ENCODE results near the gene PPARA. TPM values are rescaled to one million over a fixed set of nuclear protein-coding genes. Genes with fewer than 3 reads are reported as not detected.
"Not testable (repeated sequence)": the region's sequence is repeated elsewhere in the genome, so short reads cannot be mapped to it uniquely, and the experiment has no call there.

The PPARA gene
- total RNA-seq, 4 donors from 2014 or later: 18.7 to 53.8 (median 32.0) TPM

DNA sequence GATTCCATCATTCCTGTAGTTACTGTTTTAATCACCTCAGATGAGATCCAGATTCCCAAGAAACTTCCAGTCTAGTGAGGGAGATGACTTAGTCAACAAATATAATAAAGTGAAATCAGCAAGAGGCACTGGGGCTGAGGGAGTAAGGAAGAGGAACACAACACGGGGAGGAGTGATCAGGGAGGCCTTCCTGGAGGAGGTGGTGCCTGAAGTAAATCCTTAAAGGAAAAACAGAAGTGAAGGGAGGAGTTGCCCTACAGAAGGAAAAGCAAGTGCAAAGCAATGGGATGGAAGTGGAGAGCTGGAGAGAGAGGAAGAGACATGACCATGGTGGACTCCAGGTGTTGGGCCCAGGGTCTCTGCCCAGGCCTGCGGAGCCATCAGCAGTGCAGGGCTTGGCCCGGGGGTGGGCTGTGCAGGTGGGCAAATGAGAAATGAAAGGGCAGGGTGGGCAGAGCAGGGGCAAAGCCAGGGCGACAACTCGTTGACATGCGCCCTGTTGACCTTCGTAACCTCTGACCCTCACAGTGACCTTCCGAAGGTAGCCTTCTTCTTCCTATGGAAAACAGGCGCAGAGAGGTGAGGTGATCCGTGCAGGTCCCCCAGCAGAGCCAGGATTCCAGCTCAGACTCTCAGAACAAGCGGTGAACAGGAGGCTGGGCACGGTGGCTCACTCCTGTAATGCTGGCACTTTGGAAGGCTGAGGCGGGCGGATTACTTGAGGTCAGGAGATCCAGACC, 12.1 kb upstream of the PPARA start:
- H3K9me3 ChIP-seq: no peaks in the 10 kb centered on the region
- WGBS: 89% methylated on average over 14 of the region's 14 CpGs
- no peak overlapping the region for H3K27ac ChIP-seq
- no peaks in the 10 kb centered on the region for H3K36me3 ChIP-seq
- peaks cover 10% of the 10 kb centered on the region for H3K4me1 ChIP-seq
- TF ChIP-seq POLR2A (IDR thresholded peaks at IDR 0.05) (no peak), POLR2AphosphoS5 (IDR thresholded peaks at IDR 0.05) (no peak), EP300 (IDR thresholded peaks at IDR 0.05) (no peak)
- TF ChIP-seq, protein P1, sequence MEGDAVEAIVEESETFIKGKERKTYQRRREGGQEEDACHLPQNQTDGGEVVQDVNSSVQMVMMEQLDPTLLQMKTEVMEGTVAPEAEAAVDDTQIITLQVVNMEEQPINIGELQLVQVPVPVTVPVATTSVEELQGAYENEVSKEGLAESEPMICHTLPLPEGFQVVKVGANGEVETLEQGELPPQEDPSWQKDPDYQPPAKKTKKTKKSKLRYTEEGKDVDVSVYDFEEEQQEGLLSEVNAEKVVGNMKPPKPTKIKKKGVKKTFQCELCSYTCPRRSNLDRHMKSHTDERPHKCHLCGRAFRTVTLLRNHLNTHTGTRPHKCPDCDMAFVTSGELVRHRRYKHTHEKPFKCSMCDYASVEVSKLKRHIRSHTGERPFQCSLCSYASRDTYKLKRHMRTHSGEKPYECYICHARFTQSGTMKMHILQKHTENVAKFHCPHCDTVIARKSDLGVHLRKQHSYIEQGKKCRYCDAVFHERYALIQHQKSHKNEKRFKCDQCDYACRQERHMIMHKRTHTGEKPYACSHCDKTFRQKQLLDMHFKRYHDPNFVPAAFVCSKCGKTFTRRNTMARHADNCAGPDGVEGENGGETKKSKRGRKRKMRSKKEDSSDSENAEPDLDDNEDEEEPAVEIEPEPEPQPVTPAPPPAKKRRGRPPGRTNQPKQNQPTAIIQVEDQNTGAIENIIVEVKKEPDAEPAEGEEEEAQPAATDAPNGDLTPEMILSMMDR (IDR thresholded peaks at IDR 0.05): no peak
- H3K4me3 ChIP-seq: no peak overlapping the region
- no peaks in the 10 kb centered on the region for H3K27me3 ChIP-seq
- peak; percentile 58 to 72 for DNase-seq (ENCODE audit: low spot score in 2 of 2)

DNA sequence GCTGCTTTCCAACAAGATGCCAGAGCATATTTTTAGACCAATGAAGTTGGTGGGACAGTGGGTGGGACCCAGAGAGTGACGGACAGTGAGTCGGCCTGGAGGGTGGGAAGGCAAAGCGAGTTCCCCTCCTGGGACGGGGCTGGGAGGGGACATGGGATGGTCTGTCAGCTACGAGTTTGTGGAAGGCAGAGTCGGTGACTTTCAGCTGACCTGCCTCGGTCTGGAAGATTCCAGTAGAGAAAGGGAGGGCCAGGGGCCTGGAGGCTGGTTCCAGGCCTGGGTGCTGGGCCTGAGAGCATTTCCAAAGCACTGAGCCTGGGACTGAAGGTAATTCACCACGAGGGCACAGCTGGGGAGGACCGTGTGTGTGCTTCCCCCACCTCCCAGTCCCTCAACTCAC, 10.9 kb upstream of the PPARA start:
- peaks cover 12% of the 10 kb centered on the region for H3K4me1 ChIP-seq
- DNase-seq (ENCODE audit: low spot score in 2 of 2): peak; percentile 57 to 77
- H3K4me3 ChIP-seq, H3K36me3 ChIP-seq, H3K27me3 ChIP-seq, H3K9me3 ChIP-seq: not testable (repeated sequence)
- H3K27ac ChIP-seq: peak overlapping the region; percentile 2
- WGBS: 75% methylated on average over 7 of the region's 9 CpGs

DNA sequence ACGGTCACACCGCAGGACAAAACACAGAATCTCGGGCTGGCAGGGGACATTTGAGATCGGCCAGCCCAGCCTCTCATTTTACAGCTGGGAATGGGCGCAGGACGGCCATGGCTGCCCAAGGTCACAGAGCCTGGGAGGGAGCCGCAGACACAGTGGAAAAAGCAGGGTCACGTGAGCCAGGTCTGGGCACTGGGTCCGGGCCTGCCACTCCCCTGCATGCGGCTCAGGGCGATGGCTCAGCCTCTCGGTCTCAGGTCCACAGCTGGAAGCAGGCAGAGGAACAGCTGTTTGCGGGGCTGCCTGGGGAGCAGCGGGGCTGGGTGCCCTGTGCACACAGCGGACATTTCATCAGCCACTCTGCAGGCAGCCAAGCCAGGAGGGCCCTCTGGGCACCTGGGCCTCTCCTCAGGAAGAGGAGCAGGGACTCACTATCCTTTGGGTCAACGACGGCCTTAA, 10.4 kb upstream of the PPARA start:
- peak; percentile 57 to 78 for DNase-seq (ENCODE audit: low spot score in 2 of 2)
- no peak overlapping the region for H3K27ac ChIP-seq
- 86% methylated on average over 13 of the region's 17 CpGs for WGBS

DNA sequence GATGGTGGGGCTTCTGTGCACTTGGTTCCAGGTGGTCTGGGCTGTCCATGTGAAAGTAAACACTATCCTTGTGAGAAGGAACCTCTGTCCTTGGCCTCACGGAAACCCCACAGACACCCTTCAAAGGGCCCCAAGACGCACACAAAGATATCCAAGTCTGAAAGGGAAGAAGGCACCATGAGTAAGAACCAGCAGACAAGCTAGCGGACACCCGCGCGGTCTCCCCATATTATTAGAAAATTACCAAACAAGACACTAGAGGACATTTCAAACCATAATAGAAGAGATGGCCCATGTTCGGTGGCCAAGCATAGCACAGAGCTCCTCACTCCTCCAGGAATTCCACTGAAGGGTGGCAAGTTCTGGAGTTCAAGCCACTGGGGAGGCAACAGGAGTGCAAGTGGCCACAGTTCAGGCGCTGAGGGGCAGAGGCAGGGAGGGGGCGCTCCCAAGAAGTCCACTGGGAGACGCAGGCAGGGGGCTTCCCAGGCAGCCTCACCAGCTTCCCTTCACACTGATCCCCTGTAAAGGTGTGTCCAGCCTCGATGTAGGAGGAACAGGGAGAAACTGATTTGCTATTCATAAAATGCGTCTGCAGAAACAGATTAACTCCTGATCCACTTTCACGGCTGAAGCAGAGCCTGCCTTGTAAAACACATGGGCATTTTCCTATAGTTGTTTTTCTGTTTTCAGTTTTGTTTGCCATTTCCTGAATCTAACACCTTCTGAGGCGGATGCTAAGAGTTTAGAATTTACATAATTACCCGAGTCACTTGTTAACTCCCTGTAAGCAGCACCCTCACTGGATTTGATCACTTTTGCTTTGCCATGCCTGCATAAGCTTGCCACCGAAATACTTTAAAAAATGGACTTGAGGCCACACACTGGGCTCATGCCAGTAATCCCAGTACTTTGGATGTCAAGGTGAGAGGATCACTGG, 9.1 kb upstream of the PPARA start:
- Histone ChIP-seq H3K27me3 (no peaks in the 10 kb centered on the region), H3K27ac (no peak overlapping the region), H3K4me3 (no peak overlapping the region), H3K4me1 (peaks cover 12% of the 10 kb centered on the region), H3K9me3 (no peaks in the 10 kb centered on the region), H3K36me3 (no peaks in the 10 kb centered on the region)
- WGBS: 86% methylated on average over 16 of the region's 16 CpGs
- DNase-seq (ENCODE audit: low spot score in 2 of 2): no peak
- TF ChIP-seq POLR2A (IDR thresholded peaks at IDR 0.05) (no peak), EP300 (IDR thresholded peaks at IDR 0.05) (no peak), POLR2AphosphoS5 (IDR thresholded peaks at IDR 0.05) (no peak)
- TF ChIP-seq, protein P1 (IDR thresholded peaks at IDR 0.05): no peak

More for the DNA sequence above, 10.4 kb upstream of the PPARA start:
- Histone ChIP-seq H3K4me3 (no peak overlapping the region), H3K27me3 (no peaks in the 10 kb centered on the region), H3K36me3 (no peaks in the 10 kb centered on the region), H3K4me1 (peaks cover 12% of the 10 kb centered on the region), H3K9me3 (no peaks in the 10 kb centered on the region)
- no peak for TF ChIP-seq EP300 (IDR thresholded peaks at IDR 0.05)
- no peak for TF ChIP-seq POLR2A (IDR thresholded peaks at IDR 0.05)
- TF ChIP-seq, protein P1 (IDR thresholded peaks at IDR 0.05): no peak
- TF ChIP-seq POLR2AphosphoS5 (IDR thresholded peaks at IDR 0.05): no peak

DNA sequence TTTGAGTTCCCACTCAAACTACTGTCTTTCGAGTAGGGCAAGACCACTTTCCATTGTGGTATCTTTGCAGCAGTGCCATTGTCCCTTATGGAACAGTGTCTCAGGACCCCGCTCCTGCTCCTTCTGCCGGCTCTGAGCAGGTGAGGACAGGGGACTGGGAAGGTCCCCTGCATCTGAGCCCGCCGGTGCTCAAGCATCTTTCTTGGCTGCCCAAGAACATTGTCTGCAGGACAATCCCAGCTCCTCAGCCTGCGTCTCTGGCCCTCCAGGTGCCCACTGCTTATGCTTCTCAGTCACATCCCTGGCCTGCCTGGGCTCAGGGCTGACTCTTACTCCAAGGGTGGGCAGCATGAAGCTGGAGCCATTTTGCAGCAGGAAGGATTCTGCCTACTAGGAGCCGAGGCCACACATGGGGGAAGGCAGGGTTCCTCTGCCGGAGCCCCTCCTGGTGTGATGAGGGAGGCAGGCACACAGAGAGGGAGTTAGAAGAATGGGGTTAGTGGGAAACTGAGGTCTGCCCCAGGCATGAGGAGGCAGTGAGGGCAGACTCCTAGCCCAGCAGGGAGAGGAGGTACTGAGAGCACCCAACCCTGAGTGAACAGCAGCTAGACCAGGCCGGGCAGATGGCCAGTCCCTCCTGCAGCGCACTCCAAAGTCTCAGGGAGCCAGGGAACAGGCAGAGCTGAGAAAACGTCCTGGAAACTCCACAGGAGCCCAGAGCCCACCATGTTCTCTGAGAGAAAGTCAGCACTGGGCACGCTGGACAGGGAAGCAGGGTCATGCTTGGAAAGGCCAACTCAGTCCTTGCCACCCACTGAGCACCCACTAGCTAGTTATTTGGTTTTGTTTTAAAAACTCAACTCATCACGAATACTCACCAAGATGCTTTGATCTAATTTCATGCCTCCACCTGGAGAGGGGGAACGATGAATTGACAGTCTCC, 7.5 kb upstream of the PPARA start:
- Histone ChIP-seq H3K4me1 (peaks cover 21% of the 10 kb centered on the region), H3K4me3 (no peak overlapping the region), H3K9me3 (no peaks in the 10 kb centered on the region), H3K27me3 (no peaks in the 10 kb centered on the region), H3K36me3 (no peaks in the 10 kb centered on the region), H3K27ac (no peak overlapping the region)
- peak in 1 of 2 donors; percentile 74 for DNase-seq (ENCODE audit: low spot score in 2 of 2)
- 71% methylated on average over 11 of the region's 14 CpGs for WGBS
- TF ChIP-seq EP300 (IDR thresholded peaks at IDR 0.05) (no peak), POLR2AphosphoS5 (IDR thresholded peaks at IDR 0.05) (no peak), POLR2A (IDR thresholded peaks at IDR 0.05) (no peak)
- TF ChIP-seq, protein P1 (IDR thresholded peaks at IDR 0.05): no peak
